GM23248 (cell line): Measurements from ENCODE around the gene CIDEB. TPM values are rescaled to one million over a fixed set of nuclear protein-coding genes. Genes with fewer than 3 reads are reported as not detected.

Experiments
- DNase-seq: peaks from one replicate; pipeline ENCODE4 v3.0.0-alpha.2; 2015
- H2AFZ ChIP-seq: fragments of 200-600 bp; sonication (generic); 2 replicates; pipeline ENCODE4 v1.6.1; 2016; ENCODE audit warnings: antibody characterized with exemption
- H3F3A ChIP-seq: fragments of 200-600 bp; sonication (generic); 2 replicates; pipeline ENCODE4 v1.6.1; 2016; ENCODE audit warnings: mild to moderate bottlenecking, antibody characterized with exemption, mixed run types; ENCODE audit not compliant: insufficient read depth
- H3K27ac ChIP-seq: fragments of 200-600 bp; sonication (generic); 2 replicates; pipeline ENCODE4 v1.5.1; 2016; ENCODE audit warnings: mild to moderate bottlenecking
- H3K27me3 ChIP-seq: fragments of 200-600 bp; sonication (generic); replicated peaks from 2 replicates; pipeline ENCODE4 v1.6.1; 2016; ENCODE audit warnings: mild to moderate bottlenecking; ENCODE audit not compliant: insufficient read depth
- H3K36me3 ChIP-seq: fragments of 200-600 bp; sonication (generic); 2 replicates; pipeline ENCODE4 v1.6.1; 2016; ENCODE audit warnings: low read depth, mild to moderate bottlenecking
- H3K4me1 ChIP-seq: fragments of 200-600 bp; sonication (generic); 2 replicates; pipeline ENCODE4 v1.6.1; 2016; ENCODE audit warnings: mild to moderate bottlenecking; ENCODE audit not compliant: insufficient read depth
- H3K4me2 ChIP-seq: fragments of 200-600 bp; sonication (generic); one replicate; pipeline ENCODE4 v1.6.1; 2016; ENCODE audit warnings: mild to moderate bottlenecking; ENCODE audit not compliant: unreplicated experiment
- H3K4me3 ChIP-seq: fragments of 200-600 bp; sonication (generic); 2 replicates; pipeline ENCODE4 v1.5.1; 2016; ENCODE audit warnings: mild to moderate bottlenecking
- H3K79me2 ChIP-seq: fragments of 200-600 bp; sonication (generic); 2 replicates; pipeline ENCODE4 v1.6.1; 2016; ENCODE audit warnings: mild to moderate bottlenecking; ENCODE audit not compliant: insufficient read depth
- H3K9ac ChIP-seq: fragments of 200-600 bp; sonication (generic); 2 replicates; pipeline ENCODE4 v1.6.1; 2016; ENCODE audit warnings: mild to moderate bottlenecking
- H3K9me2 ChIP-seq: fragments of 200-600 bp; sonication (generic); 2 replicates; pipeline ENCODE4 v1.6.1; 2016; ENCODE audit warnings: mixed run types, mild to moderate bottlenecking, moderate library complexity; ENCODE audit not compliant: insufficient read depth
- H3K9me3 ChIP-seq: fragments of 200-600 bp; sonication (generic); one replicate; pipeline ENCODE4 v1.6.1; 2017; ENCODE audit warnings: low read depth
- H4K20me1 ChIP-seq: fragments of 200-600 bp; sonication (generic); 2 replicates; pipeline ENCODE4 v1.6.0; 2016; ENCODE audit not compliant: insufficient read depth
- EZH2 ChIP-seq: fragments of 200-600 bp; sonication (generic); IDR thresholded peaks from 2 replicates; pipeline ENCODE4 v1.6.1; 2018; ENCODE audit warnings: antibody characterized with exemption, mild to moderate bottlenecking; ENCODE audit not compliant: insufficient read depth, poor library complexity, severe bottlenecking
- EZH2phosphoT487 ChIP-seq: fragments of 200-600 bp; sonication (generic); IDR thresholded peaks from 2 replicates; pipeline ENCODE4 v1.6.1; 2018; ENCODE audit warnings: antibody characterized with exemption, moderate library complexity, mild to moderate bottlenecking, low read depth; ENCODE audit not compliant: insufficient read depth
- WGBS, 2 experiments: methylation state at CpG; one replicate each; pipeline ENCODE4 v1.1.6; 2015 to 2017; ENCODE audit warnings: low lambda C conversion rate in 2 of 2, low coverage in 1 of 2; ENCODE audit errors: missing lambda C conversion rate in 2 of 2; 5-methylcytosine and 5-hydroxymethylcytosine counted together
- in situ Hi-C: fragments of 300-500 bp; cut with MboI; formaldehyde crosslinking; loops from 2 replicates; pipeline ENCODE4 v1.15.0; 2020
- polyA plus RNA-seq: library from polyadenylated mRNA; unstranded; fragments of >200 nt; fragmentation: Nextera tagmentation; extraction: Ambion mirVana; gene quantifications from 2 replicates; pipeline ENCODE4 v1.2.1, GENCODE V29; 2016
- total RNA-seq: library from RNA; depleted of rRNA; stranded (reverse); fragments of >200 nt; shearing (Covaris generic); gene quantifications from 2 replicates; pipeline ENCODE4 v1.2.3, GENCODE V29; 2014

CIDEB gene
- total and polyA plus RNA-seq, 2 experiments from 2014 or later = 1.2 to 2.1 TPM

DNA sequence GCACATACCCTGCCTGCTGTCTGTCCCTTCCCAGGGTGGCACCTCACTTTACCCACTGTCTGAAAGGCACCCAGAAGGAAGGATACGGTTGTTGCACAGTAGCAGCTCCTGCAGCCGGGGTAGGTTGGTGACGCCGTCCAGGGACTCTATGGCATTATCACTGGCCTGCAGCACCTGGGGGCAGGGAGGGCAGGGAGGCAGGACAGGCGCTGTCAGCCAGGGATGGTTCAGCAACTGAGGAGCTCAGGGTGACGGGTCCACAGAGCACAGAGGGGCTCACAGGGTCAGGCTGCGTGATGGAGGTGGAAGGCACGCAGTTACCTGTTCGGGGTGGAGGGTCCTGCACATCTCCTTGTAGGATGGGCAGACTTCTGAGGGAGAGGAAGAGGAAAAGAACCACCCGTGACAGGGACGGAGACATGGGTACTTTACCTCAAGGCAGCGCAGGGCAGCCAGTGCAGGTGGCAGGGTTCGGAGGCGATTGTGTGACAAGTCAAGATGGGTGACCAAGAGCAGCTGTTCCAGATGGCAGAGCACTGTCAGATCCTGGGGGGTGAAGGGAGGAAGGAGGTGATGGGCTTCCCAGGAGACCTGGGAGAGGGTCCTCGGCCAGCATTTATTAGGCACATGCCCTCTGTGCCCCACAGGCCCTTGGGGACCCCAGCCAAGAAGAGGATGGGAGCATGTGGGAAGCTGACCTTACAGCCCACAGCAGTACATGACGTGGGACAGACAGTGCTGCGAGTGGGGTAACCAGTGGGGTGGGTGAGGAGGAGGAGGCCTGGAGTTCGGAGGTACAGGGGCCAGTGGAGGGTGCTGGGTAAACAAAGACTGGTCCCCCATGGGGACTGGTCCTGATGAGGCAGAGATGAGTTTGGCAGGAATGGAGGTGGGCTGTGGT is 41.2 kb downstream of the CIDEB start:
- Histone ChIP-seq H4K20me1 (no peaks in the 10 kb centered on the region), H2AFZ (no peak overlapping the region), H3K36me3 (no peaks in the 10 kb centered on the region), H3K4me1 (no peaks in the 10 kb centered on the region), H3K9me3 (no peaks in the 10 kb centered on the region), H3K9me2 (no peaks in the 10 kb centered on the region), H3F3A (no peaks in the 10 kb centered on the region), H3K4me2 (no peak overlapping the region), H3K27me3 (no peaks in the 10 kb centered on the region), H3K9ac (no peak overlapping the region), H3K27ac (no peak overlapping the region), H3K79me2 (peaks cover 5% of the 10 kb centered on the region; the same call in 1 of the 2 replicates), H3K4me3 (no peak overlapping the region)
- DNase-seq = no peak
- 86 to 89% methylated on average over 18 of the region's 18 CpGs for WGBS, 2 experiments
- TF ChIP-seq EZH2phosphoT487 = no peak
- no peak for TF ChIP-seq EZH2
- in situ Hi-C loops = no loop called here

GRCh38 chr14:24264298-24264697 is 43.5 kb downstream of the CIDEB start:
- Histone ChIP-seq H3K4me3 (no peak overlapping the region), H3F3A (no peaks in the 10 kb centered on the region), H3K36me3 (no peaks in the 10 kb centered on the region), H3K4me1 (peaks cover 2% of the 10 kb centered on the region), H3K79me2 (no peaks in the 10 kb centered on the region), H3K9me2 (no peaks in the 10 kb centered on the region), H3K9ac (no peak overlapping the region), H3K9me3 (no peaks in the 10 kb centered on the region), H3K4me2 (no peak overlapping the region), H4K20me1 (no peaks in the 10 kb centered on the region), H3K27ac (no peak overlapping the region), H3K27me3 (no peaks in the 10 kb centered on the region), H2AFZ (no peak overlapping the region)
- in situ Hi-C loops = no loop called here
- WGBS, 2 experiments = 52 to 61% methylated on average over 6 of the region's 6 CpGs
- no peak for TF ChIP-seq EZH2
- TF ChIP-seq EZH2phosphoT487 = no peak
- DNase-seq = no peak

DNA sequence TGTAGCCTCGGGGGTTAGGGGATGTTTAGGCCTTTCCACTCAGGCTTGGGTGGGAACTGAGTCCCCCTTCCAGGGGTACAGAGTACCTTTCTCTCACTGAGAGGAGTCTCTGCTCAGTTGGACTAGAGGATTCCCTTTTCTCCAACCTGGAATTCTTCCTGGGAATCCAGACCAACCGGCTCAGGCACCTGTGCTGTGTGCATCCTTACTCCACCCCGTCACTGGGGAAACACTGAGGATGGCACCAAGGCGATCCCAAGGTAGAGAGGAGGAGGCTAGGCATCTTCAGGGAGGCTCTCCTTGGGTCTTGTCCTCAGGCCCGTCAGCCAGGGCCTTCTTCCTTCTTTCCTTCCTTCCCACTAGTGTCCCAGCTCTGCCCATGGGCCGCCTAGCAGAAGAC is 43.9 kb downstream of the CIDEB start:
- in situ Hi-C loops = no loop called here
- no peaks in the 10 kb centered on the region for H4K20me1 ChIP-seq
- no peaks in the 10 kb centered on the region for H3F3A ChIP-seq
- no peaks in the 10 kb centered on the region for H3K36me3 ChIP-seq
- no peak overlapping the region for H3K4me3 ChIP-seq
- no peak for DNase-seq
- H3K9me2 ChIP-seq = no peaks in the 10 kb centered on the region
- no peaks in the 10 kb centered on the region for H3K27me3 ChIP-seq
- H3K4me1 ChIP-seq = peaks cover 7% of the 10 kb centered on the region
- no peak overlapping the region for H3K4me2 ChIP-seq
- WGBS, 2 experiments = 65 to 76% methylated on average over 6 of the region's 6 CpGs
- no peaks in the 10 kb centered on the region for H3K9me3 ChIP-seq
- H3K9ac ChIP-seq = no peak overlapping the region
- H3K27ac ChIP-seq = no peak overlapping the region
- no peaks in the 10 kb centered on the region for H3K79me2 ChIP-seq
- no peak overlapping the region for H2AFZ ChIP-seq
- TF ChIP-seq EZH2 (no peak), EZH2phosphoT487 (no peak)

DNA sequence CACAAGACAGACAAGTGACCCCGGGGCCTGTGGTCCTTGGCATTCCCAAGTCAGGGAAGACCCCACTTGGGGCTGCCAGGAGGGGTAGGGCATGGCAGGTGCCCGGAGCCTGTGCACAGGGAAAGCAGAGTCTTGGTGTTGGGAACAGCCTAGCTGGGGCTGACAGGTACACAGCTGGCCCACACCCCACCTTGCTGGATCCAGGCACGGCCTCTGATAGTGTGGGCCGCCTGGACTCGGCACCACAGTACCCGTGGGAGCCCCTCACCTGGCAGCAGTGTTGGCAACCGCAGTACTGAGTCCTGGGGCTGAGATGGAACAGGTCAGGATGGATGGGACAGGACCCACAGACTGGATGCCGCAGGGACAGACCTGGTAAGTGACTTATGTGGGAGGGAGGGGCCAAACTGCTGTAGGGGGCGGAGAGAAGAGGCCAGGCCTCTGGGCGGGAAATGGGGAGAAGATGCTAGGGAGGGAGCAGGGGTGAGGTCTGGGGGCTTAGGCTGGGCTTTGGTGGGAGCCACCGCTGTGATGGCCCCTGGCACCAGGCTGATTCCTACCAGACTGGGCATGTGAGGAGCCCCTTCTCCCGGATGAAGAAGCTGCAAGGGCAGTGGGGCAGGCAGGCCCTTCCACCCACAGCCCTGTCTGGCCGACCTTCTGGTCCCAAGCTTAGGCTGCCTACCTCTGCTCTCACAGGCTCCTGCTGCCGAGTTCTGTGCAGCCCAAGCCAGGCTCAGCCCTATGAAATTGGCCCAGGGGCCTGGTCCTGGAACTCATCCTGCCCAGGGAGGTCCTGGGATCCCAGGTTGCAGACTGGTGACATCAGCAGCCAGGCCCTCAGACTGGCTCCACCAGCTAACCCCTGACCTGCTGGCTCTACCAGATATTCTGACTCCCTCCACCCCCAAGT is 44.7 kb downstream of the CIDEB start, which contains the start of gene TGM1:
Gene TGM1 (minus strand): TSS at position 357 of the 913 bp plus-strand sequence. CDS start 825 bp downstream, outside the sequence.
- no peak for TF ChIP-seq EZH2phosphoT487
- TF ChIP-seq EZH2 = no peak
- H3K9me2 ChIP-seq = no peaks in the 10 kb centered on the region
- in situ Hi-C loops = no loop called here

More for the DNA sequence above, 44.7 kb downstream of the CIDEB start, which contains the start of gene TGM1:
- Histone ChIP-seq H3K79me2 (no peaks in the 10 kb centered on the region), H3K27ac (no peak within 1 kb of the TSS), H3F3A (no peaks in the 10 kb centered on the region), H3K4me2 (no peak within 1 kb of the TSS), H4K20me1 (no peaks in the 10 kb centered on the region), H3K9me3 (no peaks in the 10 kb centered on the region), H3K36me3 (no peaks in the 10 kb centered on the region), H3K4me3 (no peak within 1 kb of the TSS), H3K4me1 (peaks cover 7% of the 10 kb centered on the region), H3K9ac (no peak within 1 kb of the TSS), H3K27me3 (no peaks in the 10 kb centered on the region), H2AFZ (no peak within 1 kb of the TSS)
- DNase-seq = no peak
- WGBS, 2 experiments = 68 to 70% methylated on average over 13 to 14 of the region's 14 CpGs
